RPMI7951 (cell line): Measurements from ENCODE around the gene TTLL9. TPM values are rescaled to one million over a fixed set of nuclear protein-coding genes. Genes with fewer than 3 reads are reported as not detected.

Experiments
- DNase-seq: peaks from one replicate; pipeline ENCODE4 v3.0.0-alpha.2; 2012; ENCODE audit warnings: low read depth
- total RNA-seq: library from RNA; depleted of rRNA; stranded (reverse); fragments of >200 nt; shearing (Covaris generic); gene quantifications from 2 replicates; pipeline ENCODE4 v1.2.3, GENCODE V29; 2014

The TTLL9 gene
- total RNA-seq, 1 experiment from 2014 or later = not detected

- peak; percentile 90 for DNase-seq
Measured at GRCh38 chr20:31836853-31837608, 33.4 kb upstream of the TTLL9 start.

- DNase-seq = peak; percentile 82
Measured at GRCh38 chr20:31837896-31838397, 32.5 kb upstream of the TTLL9 start.

GRCh38 chr20:31838646-31839292, 31.7 kb upstream of the TTLL9 start:
- DNase-seq = peak; percentile 49

- peak; percentile 91 for DNase-seq
Measured at GRCh38 chr20:31839782-31840487, 30.5 kb upstream of the TTLL9 start.

- DNase-seq = no peak
Measured at GRCh38 chr20:31840906-31841816, 29.3 kb upstream of the TTLL9 start.

- peak; percentile 85 for DNase-seq
Measured at GRCh38 chr20:31841928-31842327, 28.5 kb upstream of the TTLL9 start.

- DNase-seq = peak; percentile 67
Measured at GRCh38 chr20:31842471-31843157, 27.8 kb upstream of the TTLL9 start.

GRCh38 chr20:31843288-31843687, 27.1 kb upstream of the TTLL9 start:
- DNase-seq = no peak

GRCh38 chr20:31843881-31844280, 26.6 kb upstream of the TTLL9 start:
- no peak for DNase-seq

- no peak for DNase-seq
Measured at GRCh38 chr20:31844737-31845299, 25.6 kb upstream of the TTLL9 start.

GRCh38 chr20:31845300-31845863, 25.1 kb upstream of the TTLL9 start, which contains the start of gene FOXS1:
Gene FOXS1, minus strand, starts transcription at chr20:31845604. Its CDS starts 62 bp downstream, at chr20:31845542.
- no peak for DNase-seq

GRCh38 chr20:31846793-31847138, 23.7 kb upstream of the TTLL9 start:
- no peak for DNase-seq

- DNase-seq = peak; percentile 31
Measured at GRCh38 chr20:31848088-31848999, 22.1 kb upstream of the TTLL9 start.

GRCh38 chr20:31849306-31849930, 21.0 kb upstream of the TTLL9 start:
- DNase-seq = no peak

GRCh38 chr20:31851240-31851955, 19.0 kb upstream of the TTLL9 start:
- DNase-seq = no peak

GRCh38 chr20:31853481-31853880, 17.0 kb upstream of the TTLL9 start:
- DNase-seq = no peak

- no peak for DNase-seq
Measured at GRCh38 chr20:31856516-31856915, 13.9 kb upstream of the TTLL9 start.
